HepG2 (cell line): ENCODE measurements around the gene SNX10. TPM values are rescaled to one million over a fixed set of nuclear protein-coding genes. Genes with fewer than 3 reads are reported as not detected.

Experiments
- ATAC-seq: fragments of 200-7000 bp; cut with Tn5 transposase; 3 replicates; pipeline ENCODE4 v1.9.1; 2020; ENCODE audit warnings: mild to moderate bottlenecking, moderate library complexity
- BruUV-seq: library from RNA; stranded (reverse); fragments of 400-500 nt; replicated peaks from 2 replicates; lab custom pipeline; 2021; lab: Mats Ljungman, UMichigan
- CTCF ChIA-PET: fragments of 300-600 bp; formaldehyde crosslinking; extraction: SDS; loops from one replicate; lab custom pipeline; 2021; ENCODE audit warnings: low total read pairs, inconsistent platforms, low intra/inter-chr PET ratio; lab: Yijun Ruan, JAX
- POLR2A ChIA-PET: fragments of 350-600 bp; sonication (Branson Sonifier 250); formaldehyde crosslinking; loops from one replicate; lab custom pipeline; 2020; ENCODE audit warnings: antibody characterized with exemption, inconsistent platforms; lab: Yijun Ruan, JAX
- DNase-seq: peaks from one replicate; pipeline ENCODE4 v3.0.0-alpha.2; 2015; ENCODE audit warnings: low spot score
- FAIRE-seq: peaks from 3 replicates; lab custom pipeline; 2011; peaks lifted over from hg19 to GRCh38; lab: Jason Lieb, UNC
- H2AFZ ChIP-seq: one replicate; pipeline ENCODE4 v1.6.1; 2011; ENCODE audit warnings: low read length, inconsistent platforms
- H3K27ac ChIP-seq: fragments of 300-600 bp; 3 replicates; pipeline ENCODE4 v1.8.0; 2011; ENCODE audit warnings: mixed run types, mild to moderate bottlenecking, mixed read lengths, low read length, inconsistent platforms; ENCODE audit not compliant: insufficient read depth; ENCODE audit errors: extremely low read length
- H3K27me3 ChIP-seq, 2 experiments: fragments of 200-600 bp in 1 of 2; 2 replicates in 1 of 2; 3 replicates in 1 of 2; pipeline versions ENCODE4 v1.6.0 to v1.8.0; 2011; ENCODE audit warnings: low read length in 2 of 2, mild to moderate bottlenecking in 2 of 2, moderate library complexity in 2 of 2, inconsistent platforms in 1 of 2; ENCODE audit not compliant: insufficient read depth in 2 of 2, control insufficient read depth in 1 of 2
- H3K36me3 ChIP-seq, 2 experiments: fragments of 200-600 bp in 1 of 2; replicated peaks in 1 of 2; 2 replicates in 1 of 2; 3 replicates in 1 of 2; pipeline versions ENCODE4 v1.5.1 to v1.8.0; 2011; ENCODE audit warnings: low read length in 2 of 2, inconsistent platforms in 1 of 2; ENCODE audit not compliant: insufficient read depth in 2 of 2, control insufficient read depth in 1 of 2
- H3K4me1 ChIP-seq: 2 replicates; pipeline ENCODE4 v1.5.1; 2012; ENCODE audit warnings: low read length, inconsistent platforms; ENCODE audit not compliant: insufficient read depth
- H3K4me2 ChIP-seq: 2 replicates; pipeline ENCODE4 v1.6.0; 2011; ENCODE audit warnings: low read depth, low read length, inconsistent platforms
- H3K4me3 ChIP-seq, 3 experiments: fragments of 200-600 bp in 1 of 3; sonication (generic), shearing (Covaris generic) in 1 of 3; replicated peaks in 1 of 3; 2 replicates each; pipeline ENCODE4 v1.5.1; 2011 to 2016; ENCODE audit warnings: low read length in 3 of 3, inconsistent platforms in 2 of 3, low read depth in 2 of 3, mild to moderate bottlenecking in 2 of 3, control low read depth in 1 of 3, mixed read lengths in 1 of 3; ENCODE audit not compliant: insufficient read depth in 1 of 3
- H3K79me2 ChIP-seq: one replicate; pipeline ENCODE4 v1.6.1; 2011; ENCODE audit warnings: low read length, inconsistent platforms; ENCODE audit not compliant: insufficient read depth
- H3K9ac ChIP-seq: 2 replicates; pipeline ENCODE4 v1.6.0; 2011; ENCODE audit warnings: mild to moderate bottlenecking, low read depth, low read length, inconsistent platforms; ENCODE audit not compliant: insufficient read depth
- H3K9me3 ChIP-seq: 2 replicates; pipeline ENCODE4 v1.5.1; 2012; ENCODE audit warnings: mild to moderate bottlenecking, low read length
- H4K20me1 ChIP-seq: 2 replicates; pipeline ENCODE4 v1.6.0; 2011; ENCODE audit warnings: inconsistent platforms, mild to moderate bottlenecking, low read length, moderate library complexity; ENCODE audit not compliant: insufficient read depth
- ADNP ChIP-seq: sonication (generic); formaldehyde crosslinking; IDR thresholded peaks from 2 replicates; pipeline ENCODE4 v1.4.0; 2020; ENCODE audit warnings: missing genetic modification reagents
- ARID5B ChIP-seq: IDR thresholded peaks from 2 replicates; pipeline ENCODE4 v1.4.0; 2020; ENCODE audit warnings: mild to moderate bottlenecking, missing genetic modification reagents
- ARNT ChIP-seq: fragments of 450-650 bp; IDR thresholded peaks from 2 replicates; pipeline ENCODE4 v1.6.1; 2017
- ATF4 ChIP-seq, 2 experiments: fragments of 450-650 bp in 1 of 2; sonication (generic) in 1 of 2; formaldehyde crosslinking; IDR thresholded peaks; 2 replicates each; pipeline versions ENCODE4 v1.5.0 to v1.8.0; 2020 to 2022; ENCODE audit warnings: mild to moderate bottlenecking in 1 of 2, missing genetic modification reagents in 1 of 2
- CTCF ChIP-seq: sonication (generic); formaldehyde crosslinking; IDR thresholded peaks from 2 replicates; pipeline ENCODE4 v1.5.0; 2020; ENCODE audit warnings: mild to moderate bottlenecking, missing genetic modification reagents, moderate library complexity
- FOXA3 ChIP-seq: IDR thresholded peaks from 2 replicates; pipeline ENCODE4 v1.6.1; 2016; ENCODE audit warnings: missing genetic modification reagents, missing compliant biosample characterization
- FOXO1 ChIP-seq: sonication (generic); formaldehyde crosslinking; IDR thresholded peaks from 2 replicates; pipeline ENCODE4 v1.4.0; 2020; ENCODE audit warnings: missing genetic modification reagents
- NCOA2 ChIP-seq: sonication (generic); formaldehyde crosslinking; IDR thresholded peaks from 2 replicates; pipeline ENCODE4 v1.8.0; 2022; ENCODE audit warnings: inconsistent platforms
- RAD21 ChIP-seq: fragments of 450-650 bp; formaldehyde crosslinking; IDR thresholded peaks from 2 replicates; pipeline ENCODE4 v1.5.0; 2020; ENCODE audit warnings: mild to moderate bottlenecking
- SMC3 ChIP-seq: IDR thresholded peaks from 2 replicates; pipeline ENCODE4 v1.6.1; 2011; ENCODE audit warnings: low read length, improper control_type of control experiment
- STAG1 ChIP-seq: sonication (generic); formaldehyde crosslinking; IDR thresholded peaks from 2 replicates; pipeline ENCODE4 v1.4.0; 2020; ENCODE audit warnings: missing genetic modification reagents
- USF2 ChIP-seq, 2 experiments: sonication (generic) in 1 of 2; formaldehyde crosslinking in 1 of 2; IDR thresholded peaks; 2 replicates each; pipeline versions ENCODE4 v1.5.1 to v1.6.1; 2011 to 2020; ENCODE audit warnings: borderline replicate concordance in 1 of 2, low read depth in 1 of 2, low read length in 1 of 2, mild to moderate bottlenecking in 1 of 2, missing genetic modification reagents in 1 of 2, moderate library complexity in 1 of 2
- ZNF121 ChIP-seq: sonication (generic); formaldehyde crosslinking; IDR thresholded peaks from 2 replicates; pipeline ENCODE4 v1.5.0; 2020; ENCODE audit warnings: mild to moderate bottlenecking, missing genetic modification reagents
- ZSCAN9 ChIP-seq: IDR thresholded peaks from 2 replicates; pipeline ENCODE4 v1.6.1; 2016; ENCODE audit warnings: borderline replicate concordance
- WGBS: methylation state at CpG from one replicate; pipeline ENCODE4 v1.1.6; 2017; ENCODE audit warnings: low lambda C conversion rate; 5-methylcytosine and 5-hydroxymethylcytosine counted together
- in situ Hi-C: cut with HindIII; loops from 2 replicates; pipeline ENCODE4 v1.10.0; 2017; ENCODE audit warnings: low pct_unique_long_range_greater_than_20kb; ENCODE audit not compliant: extremely low pct_ligation_motif_present
- intact Hi-C: fragments of 100-400 bp; cut with micrococcal nuclease; formaldehyde crosslinking; loops from one replicate; pipeline ENCODE4 v1.10.0; 2022; ENCODE audit not compliant: unreplicated experiment
- polyA plus RNA-seq, 8 experiments: library from polyadenylated mRNA; depleted of rRNA in 3 of 8; stranded (reverse) in 7 of 8; unstranded in 1 of 8; fragments of >200 nt; fragmentation: Illumina TruSeq in 4 of 8; extraction: Trizol in 4 of 8; gene quantifications; 2 replicates each; pipeline versions ENCODE4 v1.2.1 to v1.2.3, GENCODE V29; 2011 to 2016; ENCODE audit warnings: low read depth in 4 of 8, missing spikeins in 1 of 8, mixed read lengths in 1 of 8; ENCODE audit not compliant: insufficient read depth in 1 of 8
- total RNA-seq, 5 experiments: library from RNA; depleted of rRNA; stranded (reverse); fragments of >200 nt; fragmentation: Illumina TruSeq; extraction: Trizol; gene quantifications; 2 replicates each; pipeline ENCODE4 v1.2.3, GENCODE V29; 2016; ENCODE audit warnings: low read depth in 1 of 5

The SNX10 gene
- total and polyA plus RNA-seq, 2 of the 13 experiments (the other 11 are each of a cell fraction or from before 2014, with no cell fraction given) = 26.0 to 27.6 TPM

- TF ChIP-seq ARID5B (peak; percentile 64), NCOA2 (0 out of 2 replicates have a peak, but pooled peaks have one; percentile 29), ZNF121 (CRISPR knock-in tag) (peak; percentile 86), FOXA3 (CRISPR knock-in tag) (peak; percentile 30; the same call in 1 of the 2 replicates), FOXO1 (CRISPR knock-in tag) (peak; percentile 23; the same call in 1 of the 2 replicates)
Measured at GRCh38 chr7:26284477-26284876, 7.2 kb upstream of the SNX10 start (continued).

GRCh38 chr7:26284995-26285632 lies 6.5 kb upstream of the SNX10 start:
- in situ Hi-C loops = loop anchor here (25.0 kb wide), 1 partner anchor 398 kb away; no protein-coding TSS in a partner anchor
- DNase-seq (peak; percentile 46), ATAC-seq (peak; percentile 75), FAIRE-seq (no peak)
- no peaks in the 10 kb centered on the region for H3K79me2 ChIP-seq
- H3K36me3 ChIP-seq = no peaks in the 10 kb centered on the region
- no peaks in the 10 kb centered on the region for H4K20me1 ChIP-seq
- H2AFZ ChIP-seq = no peak overlapping the region
- H3K9me3 ChIP-seq = no peaks in the 10 kb centered on the region
- H3K4me2 ChIP-seq = peak overlapping the region; percentile 40; the same call in 1 of the 2 replicates
- no peak overlapping the region for H3K4me3 ChIP-seq
- intact Hi-C loops = loop anchor here (5.0 kb wide), 1 partner anchor 203 kb away; no protein-coding TSS in a partner anchor
- BruUV-seq = no TSS peak
- H3K27ac ChIP-seq = no peak overlapping the region
- H3K4me1 ChIP-seq = peaks cover 26% of the 10 kb centered on the region
- no peak overlapping the region for H3K9ac ChIP-seq
- 6% methylated on average over 5 of the region's 5 CpGs for WGBS
- ChIA-PET POLR2A (interaction anchor here (1.7 kb wide), 1 partner anchor 84 kb away, joined by 5 read pairs; the partner anchor contains the start of gene CBX3), CTCF (no interaction called here)
- no peaks in the 10 kb centered on the region for H3K27me3 ChIP-seq
- TF ChIP-seq ATF4 (CRISPR knock-in tag; IDR thresholded peaks at IDR 0.05) (peak in 1 of 2 experiments; percentile 34; a peak in 1 of 4 replicates), RAD21 (CRISPR knock-in tag) (peak; percentile 39; the same call in 1 of the 2 replicates), ADNP (CRISPR knock-in tag) (no peak), ZSCAN9 (CRISPR knock-in tag) (no peak), USF2 (IDR thresholded peaks at IDR 0.05; ENCODE audit: low read depth, low read length) (0 out of 2 replicates have a peak, but pooled peaks have one; percentile 10), USF2 (CRISPR knock-in tag; IDR thresholded peaks at IDR 0.05; ENCODE audit: borderline replicate concordance) (no peak), STAG1 (CRISPR knock-in tag) (peak; percentile 64), SMC3 (peak; percentile 32; the same call in 1 of the 2 replicates), CTCF (CRISPR knock-in tag) (peak; percentile 57), ARNT (no peak)
